Femur (tissue), 1 donor: ENCODE data around the gene IRF2BP1.

Experiments used
- DNase-seq: peaks from one replicate; pipeline ENCODE4 v3.0.0-alpha.2; 2017

Gene IRF2BP1

GRCh38 chr19:45885556-45886426, at the start of gene IRF2BP1:
TSS of gene IRF2BP1 (minus strand) at chr19:45886141. CDS start at chr19:45885774, 367 bp downstream.
- peak; percentile 96 for DNase-seq

GRCh38 chr19:45935267-45935666, 49.3 kb upstream of the IRF2BP1 start:
- no peak for DNase-seq

- no peak for DNase-seq
Measured at GRCh38 chr19:45934551-45935230, 48.8 kb upstream of the IRF2BP1 start.

GRCh38 chr19:45933759-45934158, 47.8 kb upstream of the IRF2BP1 start:
- DNase-seq, result no peak

- DNase-seq, result no peak
Measured at GRCh38 chr19:45931055-45931454, 45.1 kb upstream of the IRF2BP1 start.

GRCh38 chr19:45929247-45929646, 43.3 kb upstream of the IRF2BP1 start:
- DNase-seq, result no peak

- DNase-seq, result peak; percentile 92
Measured at GRCh38 chr19:45927565-45928261, 41.8 kb upstream of the IRF2BP1 start.

- DNase-seq, result no peak
Measured at GRCh38 chr19:45924891-45925447, 39.0 kb upstream of the IRF2BP1 start.

GRCh38 chr19:45922281-45922680, 36.3 kb upstream of the IRF2BP1 start:
- DNase-seq, result no peak

GRCh38 chr19:45920458-45920857, 34.5 kb upstream of the IRF2BP1 start:
- DNase-seq, result no peak

- DNase-seq, result no peak
Measured at GRCh38 chr19:45919678-45920077, 33.7 kb upstream of the IRF2BP1 start.

- no peak for DNase-seq
Measured at GRCh38 chr19:45918721-45919120, 32.8 kb upstream of the IRF2BP1 start.

GRCh38 chr19:45917421-45918091, 31.6 kb upstream of the IRF2BP1 start:
- DNase-seq, result no peak

GRCh38 chr19:45913874-45914830, 28.2 kb upstream of the IRF2BP1 start, which contains the start of gene NANOS2:
TSS of gene NANOS2 (minus strand) at chr19:45914778. CDS start at chr19:45914693, 85 bp downstream.
- no peak for DNase-seq

- DNase-seq, result no peak
Measured at GRCh38 chr19:45911291-45911690, 25.4 kb upstream of the IRF2BP1 start.

- no peak for DNase-seq
Measured at GRCh38 chr19:45908956-45909355, 23.0 kb upstream of the IRF2BP1 start.

- DNase-seq, result no peak
Measured at GRCh38 chr19:45906221-45906620, 20.3 kb upstream of the IRF2BP1 start.

- DNase-seq, result no peak
Measured at GRCh38 chr19:45905011-45905410, 19.1 kb upstream of the IRF2BP1 start.

GRCh38 chr19:45902651-45903625, 17.0 kb upstream of the IRF2BP1 start:
- DNase-seq, result peak; percentile 100
